ENCODE data around the gene NRXN2.
A peak's percentile ranks its signal among the peaks of the same experiment; 100 is the strongest.

The NRXN2 gene

DNA sequence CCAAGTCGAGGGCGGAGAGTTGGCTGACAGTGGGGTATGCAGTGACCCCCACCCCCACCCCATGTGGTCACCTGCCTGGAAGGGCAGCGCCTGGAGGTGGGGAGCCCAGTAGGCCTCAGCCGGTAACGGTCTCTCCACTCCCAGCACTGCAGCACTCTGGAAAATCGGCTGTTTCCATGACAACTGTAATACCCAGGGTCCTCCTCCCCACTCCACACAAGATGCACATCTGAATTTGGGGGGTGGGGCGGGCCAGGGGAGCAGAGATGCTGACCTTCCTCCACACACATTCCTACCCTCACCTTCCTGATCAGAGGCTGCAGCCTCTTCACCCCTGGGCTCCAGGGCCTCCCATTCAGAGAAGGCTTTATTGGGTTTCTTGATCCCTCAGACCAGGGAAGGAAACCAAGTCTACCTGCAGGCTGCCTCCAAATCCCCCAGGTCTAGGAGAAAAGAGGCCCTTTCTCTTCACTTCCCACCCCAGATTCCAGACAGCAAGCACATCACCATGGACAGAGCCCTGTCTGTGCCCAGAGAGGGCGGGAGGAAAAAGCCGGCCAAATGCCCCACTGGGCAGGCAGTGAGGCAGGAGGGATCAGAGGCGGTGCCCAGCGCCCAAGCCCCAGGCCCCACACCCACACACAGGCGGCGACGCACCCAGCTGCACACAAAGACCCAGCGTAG is 85.5 kb downstream of the NRXN2 start:
- TF ChIP-seq, protein P1, sequence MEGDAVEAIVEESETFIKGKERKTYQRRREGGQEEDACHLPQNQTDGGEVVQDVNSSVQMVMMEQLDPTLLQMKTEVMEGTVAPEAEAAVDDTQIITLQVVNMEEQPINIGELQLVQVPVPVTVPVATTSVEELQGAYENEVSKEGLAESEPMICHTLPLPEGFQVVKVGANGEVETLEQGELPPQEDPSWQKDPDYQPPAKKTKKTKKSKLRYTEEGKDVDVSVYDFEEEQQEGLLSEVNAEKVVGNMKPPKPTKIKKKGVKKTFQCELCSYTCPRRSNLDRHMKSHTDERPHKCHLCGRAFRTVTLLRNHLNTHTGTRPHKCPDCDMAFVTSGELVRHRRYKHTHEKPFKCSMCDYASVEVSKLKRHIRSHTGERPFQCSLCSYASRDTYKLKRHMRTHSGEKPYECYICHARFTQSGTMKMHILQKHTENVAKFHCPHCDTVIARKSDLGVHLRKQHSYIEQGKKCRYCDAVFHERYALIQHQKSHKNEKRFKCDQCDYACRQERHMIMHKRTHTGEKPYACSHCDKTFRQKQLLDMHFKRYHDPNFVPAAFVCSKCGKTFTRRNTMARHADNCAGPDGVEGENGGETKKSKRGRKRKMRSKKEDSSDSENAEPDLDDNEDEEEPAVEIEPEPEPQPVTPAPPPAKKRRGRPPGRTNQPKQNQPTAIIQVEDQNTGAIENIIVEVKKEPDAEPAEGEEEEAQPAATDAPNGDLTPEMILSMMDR (IDR thresholded peaks at IDR 0.05; ENCODE audit: extremely low read depth, missing control alignments) = no peak
- no peak for DNase-seq (ENCODE audit: low spot score)

DNA sequence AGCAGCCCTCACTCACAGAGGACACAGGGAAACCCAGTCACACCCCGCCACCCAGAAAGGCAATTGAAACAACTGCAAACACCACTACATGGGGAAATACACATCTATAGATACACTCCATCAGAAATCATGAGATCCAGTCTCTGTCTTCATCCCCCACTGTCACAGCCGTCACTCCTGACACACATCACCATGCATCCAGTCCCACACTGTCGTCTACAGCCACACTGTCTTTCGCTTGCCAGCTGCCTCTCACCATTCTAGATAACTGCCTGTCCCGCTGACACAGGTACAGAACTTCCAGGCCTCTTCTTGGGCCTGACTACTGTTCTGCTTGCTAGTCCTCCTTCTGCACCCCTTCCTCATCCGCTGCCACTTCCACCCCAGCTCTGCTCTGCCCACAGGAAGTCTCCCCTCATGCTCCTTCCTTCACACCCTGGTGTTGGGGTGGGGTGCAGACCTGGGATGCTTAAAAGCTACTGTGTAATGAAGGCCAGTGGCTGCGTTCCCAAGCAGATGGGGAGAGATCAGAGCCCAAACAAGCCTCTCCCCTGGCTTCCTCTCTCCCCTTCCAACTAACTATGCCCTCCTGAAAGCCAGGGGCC is 89.3 kb downstream of the NRXN2 start:
- TF ChIP-seq, protein P1 (IDR thresholded peaks at IDR 0.05; ENCODE audit: extremely low read depth, missing control alignments) = no peak
- no peak for DNase-seq (ENCODE audit: low spot score)

DNA sequence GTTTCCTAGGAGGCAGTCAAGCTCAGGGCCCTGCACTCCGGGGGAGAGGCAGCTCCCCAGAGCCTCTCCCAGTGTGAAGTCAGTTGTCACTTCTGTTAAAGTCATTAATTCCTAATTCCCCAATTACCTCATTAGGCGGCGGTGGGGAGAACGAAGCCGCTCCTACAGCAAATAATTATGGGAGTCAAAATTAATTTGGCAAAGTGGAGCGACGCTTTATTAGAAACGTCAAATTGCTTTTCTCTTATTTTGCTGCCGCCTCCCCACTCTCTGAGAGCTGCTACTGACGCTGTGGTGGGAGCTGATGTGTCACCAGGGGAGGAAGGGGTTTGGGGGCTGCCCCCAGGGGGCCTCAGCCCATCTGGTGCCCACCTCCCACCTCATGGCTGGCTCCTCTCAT is 90.3 kb downstream of the NRXN2 start:
- TF ChIP-seq, protein P1 (IDR thresholded peaks at IDR 0.05; ENCODE audit: extremely low read depth, missing control alignments) = no peak
- no peak for DNase-seq (ENCODE audit: low spot score)

DNA sequence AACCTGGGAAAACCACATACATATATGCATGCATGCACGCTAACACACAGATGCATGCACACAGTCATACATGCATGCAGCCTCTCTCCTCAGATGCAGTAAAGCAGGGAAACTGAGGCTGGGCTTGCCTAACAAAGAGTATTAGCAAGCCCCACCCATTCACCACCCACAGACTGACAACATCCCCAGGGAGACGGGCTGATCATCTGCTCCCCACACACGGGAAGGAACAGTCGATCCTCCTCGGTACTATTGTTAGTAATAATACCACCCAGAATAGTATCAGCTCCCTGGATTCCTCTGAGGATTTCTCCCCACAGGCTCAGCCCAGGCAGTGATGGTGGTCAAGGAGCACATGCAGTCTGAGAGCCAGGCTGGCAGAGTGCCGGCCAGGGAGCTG is 90.8 kb downstream of the NRXN2 start:
- no peak for DNase-seq (ENCODE audit: low spot score)
- TF ChIP-seq, protein P1 (IDR thresholded peaks at IDR 0.05; ENCODE audit: extremely low read depth, missing control alignments) = no peak

DNA sequence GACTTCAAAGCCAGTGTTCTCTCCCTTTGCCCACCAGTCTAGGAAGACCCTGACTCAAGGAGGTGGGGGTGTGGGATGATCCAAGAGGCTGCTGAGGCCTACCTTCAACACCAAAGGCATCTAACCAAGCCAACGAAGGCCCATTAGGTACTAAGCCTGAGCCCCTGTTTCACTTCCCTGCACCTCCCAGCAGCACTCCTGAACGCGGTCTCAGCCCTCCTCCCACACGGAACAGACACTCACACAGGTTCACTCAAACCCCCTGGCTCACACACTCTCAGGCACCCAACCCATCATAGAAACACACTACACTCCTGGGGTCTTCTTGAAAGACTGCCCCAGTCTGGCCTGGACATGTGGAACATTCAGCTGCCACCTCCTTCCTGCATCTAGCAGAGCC is 91.3 kb downstream of the NRXN2 start:
- TF ChIP-seq, protein P1 (IDR thresholded peaks at IDR 0.05; ENCODE audit: extremely low read depth, missing control alignments) = no peak
- DNase-seq (ENCODE audit: low spot score) = peak; percentile 61

DNA sequence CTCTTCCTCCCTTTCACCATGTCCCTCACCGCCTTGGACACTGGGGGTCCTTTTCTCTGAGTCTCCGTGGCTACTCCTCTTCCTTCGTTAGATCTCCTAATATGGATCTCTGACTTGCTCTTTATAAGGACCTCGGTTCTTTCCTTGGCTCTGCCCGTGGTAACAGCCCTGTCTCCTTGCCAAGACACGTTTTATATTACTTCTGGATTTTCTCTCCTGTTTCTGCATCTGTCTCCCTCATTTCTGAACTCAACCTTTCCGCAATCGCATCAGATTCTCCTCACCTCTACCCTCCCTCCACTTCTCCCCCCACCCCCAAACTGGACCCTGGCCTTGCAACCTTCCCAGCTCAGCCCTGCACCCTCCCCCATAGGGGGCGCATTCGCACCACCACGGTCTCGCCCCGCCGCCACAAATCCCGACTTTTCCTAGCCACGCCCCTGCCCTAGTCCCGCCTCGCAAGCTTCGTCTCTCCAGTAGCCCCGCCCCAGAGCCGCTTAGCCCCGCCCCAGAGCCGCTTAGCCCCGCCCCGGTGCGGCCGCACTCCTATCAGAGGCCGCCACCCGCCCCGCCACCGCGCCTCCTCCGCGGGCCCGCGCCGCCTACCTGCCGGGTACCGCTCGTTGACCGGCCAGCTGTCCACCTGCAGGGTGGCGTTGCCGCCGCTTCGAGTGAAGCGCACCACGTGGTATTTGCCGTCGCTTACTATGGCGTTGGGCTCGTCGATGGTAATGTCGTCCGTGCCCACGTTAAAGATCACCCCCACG is 93.0 kb downstream of the NRXN2 start:
- TF ChIP-seq, protein P1 (IDR thresholded peaks at IDR 0.05; ENCODE audit: extremely low read depth, missing control alignments) = no peak
- no peak for DNase-seq (ENCODE audit: low spot score)

DNA sequence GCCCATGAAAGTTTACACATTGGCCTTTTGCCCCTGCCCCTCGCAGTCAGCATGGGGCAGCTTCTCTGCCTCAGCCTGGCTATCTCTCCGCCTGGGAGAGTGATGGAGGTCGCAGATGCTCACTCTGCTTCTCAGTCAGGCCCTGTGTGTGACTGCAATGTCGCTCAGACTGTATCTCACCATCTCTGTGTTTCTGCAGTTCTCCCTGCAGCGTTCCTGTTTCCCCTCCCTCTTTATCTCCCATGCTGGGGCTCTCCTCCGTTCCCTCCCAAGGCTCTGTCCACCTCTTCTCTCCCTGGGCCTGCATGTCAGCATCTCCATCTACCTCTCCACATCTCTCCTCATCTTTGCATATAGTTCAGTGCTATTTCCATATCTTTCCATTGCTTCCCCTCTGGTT is 93.9 kb downstream of the NRXN2 start:
- TF ChIP-seq, protein P1 (IDR thresholded peaks at IDR 0.05; ENCODE audit: extremely low read depth, missing control alignments) = no peak
- no peak for DNase-seq (ENCODE audit: low spot score)
